RWPE1 (cell line): Measurements from ENCODE around the gene EIPR1.

Experiments used
- CTCF ChIA-PET: fragments of 350-600 bp; sonication (Branson Sonifier 250); formaldehyde crosslinking; extraction: SDS; loops from one replicate; lab custom pipeline; 2021; lab: Yijun Ruan, JAX
- POLR2A ChIA-PET: fragments of 400-600 bp; formaldehyde crosslinking; extraction: SDS; loops from one replicate; lab custom pipeline; 2020; ENCODE audit warnings: antibody characterized with exemption; ENCODE audit not compliant: low non-redundant PET; lab: Yijun Ruan, JAX
- DNase-seq: peaks from one replicate; pipeline ENCODE4 v3.0.0; 2012; ENCODE audit warnings: low spot score
- H3K27ac ChIP-seq: fragments of 450-650 bp; 2 replicates; pipeline ENCODE4 v1.5.1; 2017
- CTCF ChIP-seq: fragments of 450-650 bp; conservative IDR thresholded peaks from 2 replicates; pipeline ENCODE4 v1.5.1; 2017; ENCODE audit warnings: low read depth, mild to moderate bottlenecking

EIPR1 gene

GRCh38 chr2:3414133-3414860 is 36.7 kb upstream of the EIPR1 start:
- no peak overlapping the region for H3K27ac ChIP-seq
- no peak for DNase-seq
- ChIA-PET POLR2A (no interaction called here), CTCF (interaction anchor here (0.5 to 1.0 kb wide), 2 partner anchors 10 to 17 kb away, joined by 4 to 5 read pairs; no protein-coding TSS in a partner anchor)
- TF ChIP-seq CTCF, result no peak

DNA sequence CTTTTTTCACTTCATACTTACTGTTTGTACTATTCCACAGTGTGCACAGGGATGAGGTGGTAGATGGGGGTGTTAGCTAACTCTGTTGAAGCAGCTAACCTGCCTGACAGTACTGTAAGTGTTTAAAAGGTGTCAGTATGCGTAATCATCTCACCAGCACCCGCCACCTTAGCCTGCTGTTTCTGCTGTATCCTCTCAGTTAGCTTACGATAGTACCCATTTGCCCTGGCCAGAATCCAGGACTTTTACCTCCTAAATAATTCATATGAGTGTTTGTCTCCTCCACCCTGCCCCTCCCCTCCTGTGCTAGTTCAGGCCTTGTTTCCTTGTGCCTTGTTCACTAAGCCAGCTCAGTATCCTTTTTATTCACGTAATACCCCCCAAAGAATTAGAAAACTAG is 36.1 kb upstream of the EIPR1 start:
- POLR2A ChIA-PET, result no interaction called here
- no peak for DNase-seq
- CTCF ChIA-PET, result interaction anchor here (0.5 to 1.0 kb wide), 3 partner anchors 10 to 556 kb away, joined by 3 to 5 read pairs (median 4); no protein-coding TSS in a partner anchor

DNA sequence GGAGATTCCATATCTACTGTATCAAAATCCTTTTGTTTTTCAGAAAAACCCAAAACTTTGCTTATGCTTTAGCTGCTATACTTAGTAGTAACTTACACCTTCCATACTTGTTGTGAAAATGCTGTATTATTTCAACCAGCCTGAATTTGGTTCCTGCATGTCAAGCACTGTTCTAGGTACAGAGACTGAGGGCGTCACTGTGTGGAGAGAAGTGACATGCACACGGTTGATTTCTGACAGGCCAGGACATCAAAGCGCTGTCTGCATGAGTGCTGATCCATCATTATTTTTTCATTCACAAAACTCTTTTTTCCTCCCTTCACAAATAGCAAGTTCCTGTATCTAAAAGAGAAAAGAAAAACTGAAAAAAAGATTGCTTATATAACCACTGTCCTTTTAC is 33.5 kb upstream of the EIPR1 start:
- no peak overlapping the region for H3K27ac ChIP-seq
- ChIA-PET CTCF (no interaction called here), POLR2A (no interaction called here)
- TF ChIP-seq CTCF, result no peak
- DNase-seq, result no peak

More for the DNA sequence above, 36.1 kb upstream of the EIPR1 start:
- no peak overlapping the region for H3K27ac ChIP-seq
- no peak for TF ChIP-seq CTCF

DNA sequence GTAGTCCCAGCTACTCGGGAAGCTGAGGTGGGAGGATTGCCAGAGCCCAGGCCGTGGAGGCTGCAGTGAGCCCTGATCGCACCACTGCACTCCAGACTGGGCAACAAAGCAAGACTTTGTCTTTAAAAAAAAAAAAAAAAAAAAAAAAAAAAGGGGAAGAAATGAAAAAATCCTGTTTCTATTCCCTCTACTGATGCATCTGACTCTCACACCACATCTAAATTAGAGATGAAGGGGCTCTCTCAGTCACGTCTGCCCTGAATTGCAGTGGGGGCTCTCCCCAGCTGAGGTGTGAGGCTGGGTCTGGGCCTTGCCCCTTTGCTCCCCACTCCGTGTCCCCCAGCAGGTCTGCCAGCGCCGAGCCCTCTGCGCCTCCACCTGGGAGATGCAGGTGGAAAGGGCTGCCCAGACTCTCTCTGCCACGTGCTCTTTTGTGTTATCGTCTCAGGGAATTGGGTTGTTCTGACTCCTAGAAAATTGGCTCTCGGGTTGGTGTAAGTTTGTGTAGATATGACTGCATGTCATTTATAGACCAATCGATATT is 32.1 kb upstream of the EIPR1 start:
- ChIA-PET POLR2A (no interaction called here), CTCF (no interaction called here)
- TF ChIP-seq CTCF, result no peak
- H3K27ac ChIP-seq, result no peak overlapping the region
- no peak for DNase-seq

- ChIA-PET CTCF (interaction anchor here (0.6 kb wide), 1 partner anchor 31 kb away, joined by 3 read pairs; no protein-coding TSS in a partner anchor), POLR2A (no interaction called here)
- DNase-seq, result no peak
- H3K27ac ChIP-seq, result no peak overlapping the region
- no peak for TF ChIP-seq CTCF
These were observed 31.2 kb upstream of the EIPR1 start for GRCh38 chr2:3408781-3409180.

DNA sequence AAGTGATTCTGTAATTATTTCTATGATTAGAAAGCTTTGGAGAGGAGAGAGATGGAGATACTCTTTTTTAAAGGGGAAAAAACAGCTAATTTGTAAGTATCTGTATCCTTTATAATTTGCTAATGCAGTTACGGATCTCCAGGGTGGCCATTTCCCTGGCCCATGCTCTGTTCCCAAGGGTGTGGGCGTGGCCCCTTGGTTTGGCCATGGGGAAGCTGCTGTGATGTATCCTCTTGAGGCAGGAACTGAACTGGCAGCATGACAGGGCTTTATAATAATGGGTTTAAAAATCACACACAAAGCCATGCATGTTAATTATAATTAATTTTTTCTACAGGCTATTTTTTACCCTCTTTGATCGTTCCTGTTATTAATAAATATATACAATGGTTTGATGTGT is 28.9 kb upstream of the EIPR1 start:
- POLR2A ChIA-PET, result no interaction called here

More for the DNA sequence above, 28.9 kb upstream of the EIPR1 start:
- H3K27ac ChIP-seq, result no peak overlapping the region
- no peak for TF ChIP-seq CTCF
- DNase-seq, result no peak
- CTCF ChIA-PET, result no interaction called here
